Nephron (organoid): ENCODE measurements around the gene ABHD12.

Source experiments
- H3K27ac Mint-ChIP-seq, 3 experiments: 2 replicates each; pipeline ENCODE4 v1.8.0; 2020; ENCODE audit warnings: mixed read lengths in 3 of 3, mild to moderate bottlenecking in 2 of 3, moderate library complexity in 1 of 3
- H3K27me3 Mint-ChIP-seq: 2 replicates; pipeline ENCODE4 v1.8.0; 2021; ENCODE audit warnings: low read depth, mild to moderate bottlenecking, moderate library complexity, mixed read lengths
- H3K36me3 Mint-ChIP-seq: 2 replicates; pipeline ENCODE4 v1.8.0; 2020; ENCODE audit warnings: low read depth, mixed read lengths
- H3K4me1 Mint-ChIP-seq: 2 replicates; pipeline ENCODE4 v1.8.0; 2020; ENCODE audit warnings: mixed read lengths
- H3K4me3 Mint-ChIP-seq, 3 experiments: 2 replicates each; pipeline ENCODE4 v1.8.0; 2020; ENCODE audit warnings: mild to moderate bottlenecking in 3 of 3, mixed read lengths in 3 of 3, moderate library complexity in 2 of 3
- H3K9me3 Mint-ChIP-seq: 2 replicates; pipeline ENCODE4 v1.8.0; 2020; ENCODE audit warnings: mixed read lengths
- CTCF ChIP-seq, 3 experiments: fragments of 200-600 bp; sonication (generic); IDR thresholded peaks; one replicate each; pipeline ENCODE4 v1.5.0; 2021; ENCODE audit warnings: antibody characterized with exemption in 3 of 3; ENCODE audit not compliant: unreplicated experiment in 3 of 3

ABHD12 gene

GRCh38 chr20:25327521-25328235 lies 63.0 kb downstream of the ABHD12 start:
- no peaks in the 10 kb centered on the region for H3K4me1 Mint-ChIP-seq
- peak overlapping the region in 1 of 3 experiments; percentile 24 for H3K27ac Mint-ChIP-seq
- no peaks in the 10 kb centered on the region for H3K27me3 Mint-ChIP-seq
- H3K4me3 Mint-ChIP-seq, result no peak overlapping the region
- peaks cover 18% of the 10 kb centered on the region for H3K9me3 Mint-ChIP-seq
- no peak for TF ChIP-seq CTCF (IDR thresholded peaks at IDR 0.05; ENCODE audit: unreplicated experiment in 3 of 3)
- H3K36me3 Mint-ChIP-seq, result peaks cover 38% of the 10 kb centered on the region

- Mint-ChIP-seq H3K27ac (no peak overlapping the region), H3K36me3 (peaks cover 38% of the 10 kb centered on the region), H3K9me3 (peaks cover 11% of the 10 kb centered on the region), H3K4me1 (no peaks in the 10 kb centered on the region), H3K27me3 (no peaks in the 10 kb centered on the region), H3K4me3 (no peak overlapping the region)
- no peak for TF ChIP-seq CTCF (IDR thresholded peaks at IDR 0.05; ENCODE audit: unreplicated experiment in 3 of 3)
Observed at GRCh38 chr20:25325997-25326396, 64.6 kb downstream of the ABHD12 start.

GRCh38 chr20:25325073-25325472 lies 65.6 kb downstream of the ABHD12 start:
- Mint-ChIP-seq H3K4me1 (no peaks in the 10 kb centered on the region), H3K36me3 (peaks cover 36% of the 10 kb centered on the region), H3K9me3 (peaks cover 8% of the 10 kb centered on the region), H3K4me3 (no peak overlapping the region), H3K27me3 (no peaks in the 10 kb centered on the region), H3K27ac (no peak overlapping the region)
- TF ChIP-seq CTCF (IDR thresholded peaks at IDR 0.05; ENCODE audit: unreplicated experiment in 3 of 3), result no peak

GRCh38 chr20:25324412-25324811 lies 66.2 kb downstream of the ABHD12 start:
- TF ChIP-seq CTCF (IDR thresholded peaks at IDR 0.05; ENCODE audit: unreplicated experiment in 3 of 3), result no peak
- H3K4me3 Mint-ChIP-seq, result no peak overlapping the region
- peaks cover 29% of the 10 kb centered on the region for H3K36me3 Mint-ChIP-seq
- no peak overlapping the region for H3K27ac Mint-ChIP-seq
- H3K27me3 Mint-ChIP-seq, result no peaks in the 10 kb centered on the region
- H3K4me1 Mint-ChIP-seq, result no peaks in the 10 kb centered on the region
- H3K9me3 Mint-ChIP-seq, result peaks cover 2% of the 10 kb centered on the region

- no peak overlapping the region for H3K4me3 Mint-ChIP-seq
- no peaks in the 10 kb centered on the region for H3K27me3 Mint-ChIP-seq
- peak overlapping the region in 1 of 3 experiments; percentile 34 for H3K27ac Mint-ChIP-seq
- no peaks in the 10 kb centered on the region for H3K9me3 Mint-ChIP-seq
- no peaks in the 10 kb centered on the region for H3K4me1 Mint-ChIP-seq
- peaks cover 24% of the 10 kb centered on the region for H3K36me3 Mint-ChIP-seq
- TF ChIP-seq CTCF (IDR thresholded peaks at IDR 0.05; ENCODE audit: unreplicated experiment in 3 of 3), result no peak
Observed at GRCh38 chr20:25323496-25324246, 67.0 kb downstream of the ABHD12 start.
